Natural killer cell treated with Interleukin-12 subunit alpha and Interleukin-12 subunit beta and Interleukin-15 and Interleukin-18, amount 100 ng/mL, for 72 hours (primary cell): ENCODE measurements around the gene CLDN1. TPM values are rescaled to one million over a fixed set of nuclear protein-coding genes. Genes with fewer than 3 reads are reported as not detected.

Source experiments
- ATAC-seq, 2 donors: fragments of 150-1000 bp; cut with Tn5 transposase in 1 of 2; sonication (Bioruptor Pico), chemical (Tn5 transposase) in 1 of 2; 2 replicates each; pipeline ENCODE4 v1.10.0; 2021
- DNase-seq: peaks from one replicate; pipeline ENCODE4 v3.0.0; 2022; ENCODE audit warnings: low spot score
- H3K27ac Mint-ChIP-seq, 2 donors: 1 replicate in 1 of 2; 2 replicates in 1 of 2; pipeline ENCODE4 v1.8.0; 2022; ENCODE audit warnings: mixed read lengths in 2 of 2, mild to moderate bottlenecking in 1 of 2, moderate library complexity in 1 of 2
- H3K27me3 Mint-ChIP-seq, 2 donors: 1 replicate in 1 of 2; 2 replicates in 1 of 2; pipeline ENCODE4 v1.8.0; 2022; ENCODE audit warnings: mixed read lengths in 2 of 2
- H3K36me3 Mint-ChIP-seq: one replicate; pipeline ENCODE4 v1.8.0; 2022; ENCODE audit warnings: mixed read lengths
- H3K4me1 Mint-ChIP-seq, 2 donors: 1 replicate in 1 of 2; 2 replicates in 1 of 2; pipeline ENCODE4 v1.8.0; 2022; ENCODE audit warnings: low read depth in 2 of 2, mixed read lengths in 2 of 2, mild to moderate bottlenecking in 1 of 2
- H3K4me3 Mint-ChIP-seq: one replicate; pipeline ENCODE4 v1.8.0; 2022; ENCODE audit warnings: mixed read lengths
- H3K9me3 Mint-ChIP-seq: 2 replicates; pipeline ENCODE4 v1.8.0; 2022; ENCODE audit warnings: mixed read lengths
- total RNA-seq, 2 donors: library from RNA; stranded (reverse); gene quantifications; one replicate each; pipeline ENCODE4 v1.2.3, GENCODE V29; 2022

The CLDN1 gene
- total RNA-seq, 2 donors from 2014 or later: not detected

DNA sequence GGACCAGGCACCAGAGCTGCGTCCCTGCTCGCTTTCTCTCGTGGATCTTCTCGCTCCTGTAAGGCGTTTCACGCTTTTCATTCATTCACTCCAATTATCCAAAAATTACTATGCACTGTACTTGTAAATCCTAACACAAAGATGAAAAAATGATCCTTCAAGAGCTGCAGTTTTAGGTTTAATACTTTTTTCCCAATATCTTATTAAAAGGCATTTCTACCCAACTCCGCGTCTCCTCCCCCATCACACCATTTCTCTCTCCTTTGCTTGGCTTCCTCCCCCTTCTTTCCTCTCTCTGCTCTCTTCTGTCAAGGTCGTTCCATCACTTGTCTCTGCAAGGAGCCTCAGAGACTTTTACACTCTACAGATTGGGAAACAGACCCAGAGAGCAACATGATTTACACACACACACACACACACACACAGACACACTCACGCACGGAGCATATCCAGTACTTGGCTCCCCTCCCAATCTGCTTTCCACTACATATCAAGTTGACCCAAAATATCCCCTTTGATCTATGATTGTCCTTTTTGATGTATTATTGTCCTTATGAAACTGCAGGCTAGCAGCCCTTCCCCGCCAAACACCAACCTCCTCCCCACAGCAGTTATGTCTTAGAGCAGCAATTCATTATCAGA lies 479 bp upstream of the CLDN1 start:
- Mint-ChIP-seq H3K27me3 (peaks cover 45 to 57% of the 10 kb centered on the region in 2 donors), H3K4me1 (peaks cover 6 to 7% of the 10 kb centered on the region in 2 donors), H3K27ac (no peak overlapping the region), H3K36me3 (no peaks in the 10 kb centered on the region), H3K4me3 (peak overlapping the region; percentile 4), H3K9me3 (no peaks in the 10 kb centered on the region)
- DNase-seq (no peak), ATAC-seq (no peak)

GRCh38 chr3:190320594-190321362 lies 1.5 kb downstream of the CLDN1 start:
- Mint-ChIP-seq H3K27ac (no peak overlapping the region), H3K4me1 (peaks cover 6 to 7% of the 10 kb centered on the region in 2 donors), H3K4me3 (no peak overlapping the region), H3K36me3 (no peaks in the 10 kb centered on the region), H3K27me3 (peaks cover 38 to 52% of the 10 kb centered on the region in 2 donors), H3K9me3 (no peaks in the 10 kb centered on the region)
- no peak for DNase-seq
- ATAC-seq: no peak

DNA sequence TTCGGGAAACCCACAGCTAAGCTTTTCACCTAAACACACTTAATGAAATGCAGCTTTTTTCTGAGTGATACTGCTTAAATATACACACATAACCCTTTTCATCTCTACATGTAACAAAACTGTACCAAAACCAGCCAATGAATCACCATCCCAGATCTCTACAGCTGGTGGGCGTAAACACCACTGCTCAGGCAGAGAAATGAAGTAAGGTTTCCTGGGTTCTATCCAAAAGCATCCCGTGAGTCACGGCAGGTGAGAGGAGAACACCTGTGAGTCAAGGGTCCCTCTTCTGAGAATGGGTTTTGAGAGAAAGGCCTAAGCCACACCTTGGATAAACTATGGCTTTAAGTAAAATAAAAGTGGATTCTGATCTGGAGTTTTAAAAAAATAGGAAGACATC lies 2.6 kb downstream of the CLDN1 start:
- Mint-ChIP-seq H3K4me1 (peaks cover 6 to 7% of the 10 kb centered on the region in 2 donors), H3K9me3 (no peaks in the 10 kb centered on the region), H3K27ac (no peak overlapping the region), H3K27me3 (peaks cover 32 to 45% of the 10 kb centered on the region in 2 donors), H3K4me3 (no peak overlapping the region), H3K36me3 (no peaks in the 10 kb centered on the region)
- DNase-seq (no peak), ATAC-seq (no peak)

- peaks cover 6 to 7% of the 10 kb centered on the region in 2 donors for H3K4me1 Mint-ChIP-seq
- H3K36me3 Mint-ChIP-seq: no peaks in the 10 kb centered on the region
- no peak overlapping the region for H3K27ac Mint-ChIP-seq
- no peak overlapping the region for H3K4me3 Mint-ChIP-seq
- no peaks in the 10 kb centered on the region for H3K9me3 Mint-ChIP-seq
- peaks cover 32 to 45% of the 10 kb centered on the region in 2 donors for H3K27me3 Mint-ChIP-seq
- no peak for DNase-seq
- ATAC-seq: no peak
Measured at GRCh38 chr3:190318666-190319065, 3.6 kb downstream of the CLDN1 start.

DNA sequence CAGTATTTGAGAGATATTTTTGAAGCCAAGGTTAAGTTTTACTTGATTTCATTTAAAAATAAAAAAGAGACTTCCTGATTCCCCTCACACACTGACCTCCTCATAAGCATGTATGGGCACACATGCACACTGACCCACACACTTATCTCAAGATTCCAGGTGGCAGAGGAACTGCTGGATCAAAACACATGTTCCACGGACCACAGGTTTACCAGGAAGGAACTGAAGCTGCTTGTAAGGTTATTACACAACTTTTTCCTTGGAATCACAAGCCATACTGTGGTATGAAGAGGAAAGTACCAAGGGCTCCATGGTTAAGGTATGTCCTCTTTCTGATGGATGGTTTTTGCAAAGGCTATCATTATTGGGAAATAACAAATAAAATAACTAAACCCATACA lies 7.5 kb downstream of the CLDN1 start:
- no peak overlapping the region for H3K27ac Mint-ChIP-seq
- no peak overlapping the region for H3K4me3 Mint-ChIP-seq
- DNase-seq (no peak), ATAC-seq (no peak)
- H3K4me1 Mint-ChIP-seq: no peaks in the 10 kb centered on the region
- H3K27me3 Mint-ChIP-seq: peaks cover 10 to 20% of the 10 kb centered on the region in 2 donors
- H3K36me3 Mint-ChIP-seq: no peaks in the 10 kb centered on the region
- H3K9me3 Mint-ChIP-seq: no peaks in the 10 kb centered on the region

- Mint-ChIP-seq H3K9me3 (peaks cover 4% of the 10 kb centered on the region), H3K4me3 (no peak overlapping the region), H3K27ac (no peak overlapping the region), H3K36me3 (no peaks in the 10 kb centered on the region), H3K4me1 (no peaks in the 10 kb centered on the region), H3K27me3 (peaks cover 0 to 2% of the 10 kb centered on the region in 2 donors)
- no peak for DNase-seq
- ATAC-seq: no peak
Measured at GRCh38 chr3:190309414-190309813, 12.8 kb downstream of the CLDN1 start.

DNA sequence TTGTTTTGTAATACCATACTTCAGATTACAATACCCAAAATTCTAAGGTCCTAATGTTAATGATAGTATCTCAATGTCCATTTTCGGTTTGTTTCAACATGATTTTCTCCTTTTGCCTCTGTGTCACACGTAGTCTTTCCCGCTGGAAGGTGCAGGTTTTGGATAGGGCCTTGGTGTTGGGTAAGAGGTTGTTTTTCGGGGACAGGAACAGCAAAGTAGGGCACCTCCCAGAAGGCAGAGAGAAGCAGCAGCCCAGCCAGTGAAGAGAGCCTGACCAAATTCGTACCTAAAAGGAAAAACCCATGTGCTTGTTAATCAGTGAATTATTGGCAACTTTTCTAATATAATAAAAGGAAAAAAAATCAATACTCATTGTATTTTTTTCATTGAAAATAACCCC lies 14.1 kb downstream of the CLDN1 start:
- H3K27ac Mint-ChIP-seq: no peak overlapping the region
- H3K9me3 Mint-ChIP-seq: peaks cover 4% of the 10 kb centered on the region
- DNase-seq (no peak), ATAC-seq (no peak)
- H3K4me1 Mint-ChIP-seq: no peaks in the 10 kb centered on the region
- no peak overlapping the region for H3K4me3 Mint-ChIP-seq
- no peaks in the 10 kb centered on the region for H3K36me3 Mint-ChIP-seq
- peaks cover 0 to 2% of the 10 kb centered on the region in 2 donors for H3K27me3 Mint-ChIP-seq

GRCh38 chr3:190307164-190307545 lies 15.1 kb downstream of the CLDN1 start:
- H3K4me1 Mint-ChIP-seq: no peaks in the 10 kb centered on the region
- no peaks in the 10 kb centered on the region for H3K36me3 Mint-ChIP-seq
- ATAC-seq: no peak
- no peak for DNase-seq
- H3K27me3 Mint-ChIP-seq: peaks cover 0 to 2% of the 10 kb centered on the region in 2 donors
- H3K9me3 Mint-ChIP-seq: peaks cover 4% of the 10 kb centered on the region
- H3K27ac Mint-ChIP-seq: no peak overlapping the region
- no peak overlapping the region for H3K4me3 Mint-ChIP-seq

DNA sequence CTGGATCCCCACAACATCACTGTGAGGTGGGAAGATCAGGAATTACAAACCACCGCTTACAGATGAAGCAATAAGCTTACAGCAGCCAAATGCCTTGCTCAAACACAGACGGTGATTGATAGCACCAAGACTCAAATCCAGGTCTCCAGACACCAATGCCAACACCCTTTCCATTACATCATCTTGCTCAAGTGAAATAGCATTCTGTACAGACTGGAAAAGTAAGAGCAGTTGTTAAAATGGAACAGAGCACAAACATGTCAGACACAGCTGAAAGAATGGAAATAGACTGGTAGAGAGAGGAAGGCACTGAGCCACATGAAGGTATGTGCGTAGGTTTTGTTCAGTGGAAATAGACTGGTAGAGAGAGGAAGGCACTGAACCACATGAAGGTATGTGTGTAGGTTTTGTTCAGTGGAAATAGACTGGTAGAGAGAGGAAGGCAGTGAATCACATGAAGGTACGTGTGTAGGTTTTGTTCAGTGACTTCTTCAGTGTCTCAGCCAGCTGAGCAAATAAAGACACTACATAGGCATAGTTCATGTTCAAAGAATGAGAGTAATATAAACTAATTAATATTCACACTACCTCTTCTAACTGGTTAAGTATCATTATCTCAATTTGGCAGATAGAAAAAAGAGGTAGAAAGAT lies 15.6 kb downstream of the CLDN1 start:
- H3K4me1 Mint-ChIP-seq: no peaks in the 10 kb centered on the region
- no peak for ATAC-seq
- no peaks in the 10 kb centered on the region for H3K36me3 Mint-ChIP-seq
- H3K4me3 Mint-ChIP-seq: no peak overlapping the region
- no peak for DNase-seq
- peaks cover 0 to 2% of the 10 kb centered on the region in 2 donors for H3K27me3 Mint-ChIP-seq
- no peak overlapping the region for H3K27ac Mint-ChIP-seq
- H3K9me3 Mint-ChIP-seq: peaks cover 8% of the 10 kb centered on the region

DNA sequence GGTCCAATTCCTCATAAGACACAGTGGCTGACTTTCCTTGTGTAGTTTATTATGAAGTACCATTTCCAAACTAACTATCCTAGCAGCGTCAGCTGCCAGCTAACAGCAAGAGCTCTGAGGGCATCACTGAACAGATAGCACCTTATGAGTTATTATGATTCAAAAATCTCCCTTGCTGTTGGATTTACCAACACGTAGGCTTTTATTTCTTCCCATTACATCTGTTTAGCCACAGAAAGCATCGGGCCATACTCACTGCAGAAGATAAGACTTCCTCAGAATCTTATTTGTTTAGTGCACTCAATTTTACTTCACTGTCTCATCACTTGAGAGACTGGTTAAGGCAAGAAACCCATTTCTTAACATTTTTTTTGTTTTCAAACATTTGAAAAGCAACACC lies 16.2 kb downstream of the CLDN1 start:
- peaks cover 0 to 2% of the 10 kb centered on the region in 2 donors for H3K27me3 Mint-ChIP-seq
- peaks cover 10% of the 10 kb centered on the region for H3K9me3 Mint-ChIP-seq
- no peak for ATAC-seq
- no peak for DNase-seq
- no peak overlapping the region for H3K4me3 Mint-ChIP-seq
- H3K36me3 Mint-ChIP-seq: no peaks in the 10 kb centered on the region
- H3K4me1 Mint-ChIP-seq: no peaks in the 10 kb centered on the region
- no peak overlapping the region for H3K27ac Mint-ChIP-seq

DNA sequence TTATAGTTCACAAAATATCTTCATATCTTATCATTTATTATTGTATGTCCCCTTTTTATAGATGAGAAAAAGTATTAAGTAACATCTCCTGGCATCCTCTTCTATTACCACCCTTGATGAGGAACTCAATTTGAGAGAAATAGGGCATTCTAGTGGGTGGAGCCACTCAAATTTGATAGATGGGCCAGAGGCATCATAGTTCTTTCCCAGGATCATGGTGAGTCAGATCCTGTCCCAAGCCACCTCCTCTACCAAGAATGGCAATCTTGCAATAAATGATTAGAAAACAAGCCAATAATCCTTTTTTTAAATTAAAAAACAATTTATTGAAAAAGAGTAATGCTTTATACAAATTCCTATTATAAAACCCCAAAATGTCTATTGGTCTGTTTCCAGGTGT lies 16.8 kb downstream of the CLDN1 start:
- no peaks in the 10 kb centered on the region for H3K36me3 Mint-ChIP-seq
- no peaks in the 10 kb centered on the region for H3K4me1 Mint-ChIP-seq
- peaks cover 10% of the 10 kb centered on the region for H3K9me3 Mint-ChIP-seq
- H3K27me3 Mint-ChIP-seq: peaks cover 0 to 2% of the 10 kb centered on the region in 2 donors
- DNase-seq: no peak
- H3K4me3 Mint-ChIP-seq: no peak overlapping the region
- no peak for ATAC-seq
- H3K27ac Mint-ChIP-seq: no peak overlapping the region

GRCh38 chr3:190303884-190304283 lies 18.4 kb downstream of the CLDN1 start:
- no peak for DNase-seq
- H3K4me1 Mint-ChIP-seq: no peaks in the 10 kb centered on the region
- H3K4me3 Mint-ChIP-seq: no peak overlapping the region
- no peak for ATAC-seq
- peaks cover 0 to 2% of the 10 kb centered on the region in 2 donors for H3K27me3 Mint-ChIP-seq
- no peak overlapping the region for H3K27ac Mint-ChIP-seq
- H3K36me3 Mint-ChIP-seq: no peaks in the 10 kb centered on the region
- H3K9me3 Mint-ChIP-seq: peaks cover 14% of the 10 kb centered on the region

GRCh38 chr3:190302212-190302867 lies 19.9 kb downstream of the CLDN1 start:
- Mint-ChIP-seq H3K9me3 (peaks cover 14% of the 10 kb centered on the region), H3K4me3 (no peak overlapping the region), H3K4me1 (no peaks in the 10 kb centered on the region), H3K27me3 (no peaks in the 10 kb centered on the region), H3K36me3 (no peaks in the 10 kb centered on the region), H3K27ac (no peak overlapping the region)
- ATAC-seq (no peak), DNase-seq (no peak)

- no peaks in the 10 kb centered on the region for H3K36me3 Mint-ChIP-seq
- H3K27me3 Mint-ChIP-seq: no peaks in the 10 kb centered on the region
- no peak overlapping the region for H3K4me3 Mint-ChIP-seq
- H3K4me1 Mint-ChIP-seq: no peaks in the 10 kb centered on the region
- DNase-seq (no peak), ATAC-seq (no peak)
- H3K9me3 Mint-ChIP-seq: peaks cover 15% of the 10 kb centered on the region
- H3K27ac Mint-ChIP-seq: no peak overlapping the region
Measured at GRCh38 chr3:190301591-190301990, 20.7 kb downstream of the CLDN1 start.
